Caco-2 (cell line): ENCODE data around the gene CCDC110. TPM values are rescaled to one million over a fixed set of nuclear protein-coding genes. Genes with fewer than 3 reads are reported as not detected.

Experiments
- BruUV-seq: library from RNA; stranded (reverse); fragments of 400-500 nt; replicated peaks from 2 replicates; lab custom pipeline; 2021; lab: Mats Ljungman, UMichigan
- CTCF ChIA-PET: fragments of 300-600 bp; sonication (Branson Sonifier 250); formaldehyde crosslinking; loops from one replicate; lab custom pipeline; 2022; ENCODE audit warnings: antibody characterized with exemption; lab: Charles Lee
- POLR2A ChIA-PET: fragments of 300-600 bp; sonication (Branson Sonifier 250); formaldehyde crosslinking; loops from one replicate; lab custom pipeline; 2022; ENCODE audit warnings: antibody characterized with exemption; lab: Charles Lee
- DNase-seq, 2 experiments: peaks; one replicate each; pipeline versions ENCODE4 v3.0.0 to v3.0.0-alpha.2; 2020 to 2022
- H3K27me3 ChIP-seq: replicated peaks from 2 replicates; pipeline ENCODE4 v1.6.0; 2011; ENCODE audit warnings: low read length; ENCODE audit not compliant: control insufficient read depth, insufficient read depth
- H3K36me3 ChIP-seq: 2 replicates; pipeline ENCODE4 v1.5.1; 2011; ENCODE audit warnings: low read length; ENCODE audit not compliant: control insufficient read depth, insufficient read depth
- H3K4me1 ChIP-seq: fragments of 250-450 bp; sonication (Bioruptor Pico); 2 replicates; pipeline ENCODE4 v1.5.1; 2020; ENCODE audit warnings: mild to moderate bottlenecking
- H3K4me3 ChIP-seq: 2 replicates; pipeline ENCODE4 v1.5.1; 2011; ENCODE audit warnings: low read depth, mild to moderate bottlenecking, control low read depth, low read length
- H3K9me3 ChIP-seq: fragments of 250-450 bp; sonication (Bioruptor Pico); 2 replicates; pipeline ENCODE4 v1.5.1; 2020; ENCODE audit warnings: mild to moderate bottlenecking, moderate library complexity
- H3K27ac Mint-ChIP-seq: one replicate; pipeline ENCODE4 v1.8.0; 2022; ENCODE audit warnings: mixed read lengths; ENCODE audit not compliant: unreplicated experiment
- H3K27me3 Mint-ChIP-seq: one replicate; pipeline ENCODE4 v1.8.0; 2022; ENCODE audit warnings: mixed read lengths; ENCODE audit not compliant: insufficient read depth, unreplicated experiment
- H3K36me3 Mint-ChIP-seq: one replicate; pipeline ENCODE4 v1.8.0; 2022; ENCODE audit warnings: mild to moderate bottlenecking, mixed read lengths; ENCODE audit not compliant: insufficient read depth, unreplicated experiment
- H3K4me1 Mint-ChIP-seq: one replicate; pipeline ENCODE4 v1.8.0; 2022; ENCODE audit warnings: low read depth, mixed read lengths; ENCODE audit not compliant: unreplicated experiment
- H3K4me3 Mint-ChIP-seq: one replicate; pipeline ENCODE4 v1.8.0; 2022; ENCODE audit warnings: mild to moderate bottlenecking, moderate library complexity, mixed read lengths; ENCODE audit not compliant: unreplicated experiment
- H3K9me3 Mint-ChIP-seq: one replicate; pipeline ENCODE4 v1.8.0; 2022; ENCODE audit warnings: mixed read lengths; ENCODE audit not compliant: unreplicated experiment
- intact Hi-C: fragments of 100-400 bp; cut with micrococcal nuclease; formaldehyde crosslinking; loops from one replicate; pipeline ENCODE4 v1.10.0; 2022; ENCODE audit not compliant: unreplicated experiment
- total RNA-seq: library from RNA; stranded (reverse); gene quantifications from 2 replicates; pipeline ENCODE4 v1.2.3, GENCODE V29; 2022
- TF ChIP-seq, protein P1 (sequence below), 2 experiments: fragments of 200-600 bp in 1 of 2; IDR thresholded peaks; 1 replicate in 1 of 2; 2 replicates in 1 of 2; pipeline versions ENCODE4 v1.5.1 to v1.8.0; 2011 to 2022; ENCODE audit warnings: antibody characterized with exemption in 1 of 2, control low read depth in 1 of 2, inconsistent platforms in 1 of 2, low read depth in 1 of 2, low read length in 1 of 2, mild to moderate bottlenecking in 1 of 2, moderate library complexity in 1 of 2; ENCODE audit not compliant: insufficient read depth in 1 of 2, severe bottlenecking in 1 of 2, unreplicated experiment in 1 of 2

CCDC110 gene
- total RNA-seq, 1 experiment from 2014 or later: not detected

DNA sequence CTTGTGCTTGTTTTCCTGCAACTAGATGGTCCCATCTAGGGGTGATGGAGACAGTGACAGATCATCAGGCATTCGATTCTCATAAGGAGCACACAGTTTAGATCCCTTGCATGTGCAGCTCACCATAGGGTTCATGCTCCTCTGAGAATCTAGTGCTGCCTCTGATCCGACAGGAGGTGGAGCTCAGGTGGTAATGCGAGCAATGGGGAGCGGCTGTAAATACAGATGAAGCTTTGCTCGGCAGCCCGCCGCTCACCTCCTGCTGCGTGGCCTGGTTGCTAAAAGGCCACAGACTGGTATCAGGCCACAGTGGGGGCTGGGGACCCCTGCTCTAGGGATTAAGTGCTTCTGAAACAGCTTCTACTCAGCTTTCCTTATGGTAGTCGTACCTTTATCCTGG lies 28.5 kb upstream of the CCDC110 start:
- H3K4me3 ChIP-seq: no peak overlapping the region
- Mint-ChIP-seq H3K4me1 (peaks cover 6% of the 10 kb centered on the region), H3K9me3 (no peaks in the 10 kb centered on the region), H3K27me3 (no peaks in the 10 kb centered on the region), H3K36me3 (no peaks in the 10 kb centered on the region), H3K4me3 (no peak overlapping the region), H3K27ac (no peak overlapping the region)
- no peaks in the 10 kb centered on the region for H3K27me3 ChIP-seq
- POLR2A ChIA-PET: no interaction called here
- DNase-seq: no peak
- no peaks in the 10 kb centered on the region for H3K9me3 ChIP-seq
- peaks cover 11% of the 10 kb centered on the region for H3K4me1 ChIP-seq
- H3K36me3 ChIP-seq: no peaks in the 10 kb centered on the region
- intact Hi-C loops: no loop called here
- CTCF ChIA-PET: interaction anchor here (0.6 kb wide), 1 partner anchor 54 kb away, joined by 3 read pairs; no protein-coding TSS in a partner anchor
- TF ChIP-seq, protein P1, sequence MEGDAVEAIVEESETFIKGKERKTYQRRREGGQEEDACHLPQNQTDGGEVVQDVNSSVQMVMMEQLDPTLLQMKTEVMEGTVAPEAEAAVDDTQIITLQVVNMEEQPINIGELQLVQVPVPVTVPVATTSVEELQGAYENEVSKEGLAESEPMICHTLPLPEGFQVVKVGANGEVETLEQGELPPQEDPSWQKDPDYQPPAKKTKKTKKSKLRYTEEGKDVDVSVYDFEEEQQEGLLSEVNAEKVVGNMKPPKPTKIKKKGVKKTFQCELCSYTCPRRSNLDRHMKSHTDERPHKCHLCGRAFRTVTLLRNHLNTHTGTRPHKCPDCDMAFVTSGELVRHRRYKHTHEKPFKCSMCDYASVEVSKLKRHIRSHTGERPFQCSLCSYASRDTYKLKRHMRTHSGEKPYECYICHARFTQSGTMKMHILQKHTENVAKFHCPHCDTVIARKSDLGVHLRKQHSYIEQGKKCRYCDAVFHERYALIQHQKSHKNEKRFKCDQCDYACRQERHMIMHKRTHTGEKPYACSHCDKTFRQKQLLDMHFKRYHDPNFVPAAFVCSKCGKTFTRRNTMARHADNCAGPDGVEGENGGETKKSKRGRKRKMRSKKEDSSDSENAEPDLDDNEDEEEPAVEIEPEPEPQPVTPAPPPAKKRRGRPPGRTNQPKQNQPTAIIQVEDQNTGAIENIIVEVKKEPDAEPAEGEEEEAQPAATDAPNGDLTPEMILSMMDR (IDR thresholded peaks at IDR 0.05; ENCODE audit: insufficient read depth in 1 of 2, low read depth in 1 of 2, low read length in 1 of 2, severe bottlenecking in 1 of 2, unreplicated experiment in 1 of 2): no peak
- BruUV-seq: no TSS peak

DNA sequence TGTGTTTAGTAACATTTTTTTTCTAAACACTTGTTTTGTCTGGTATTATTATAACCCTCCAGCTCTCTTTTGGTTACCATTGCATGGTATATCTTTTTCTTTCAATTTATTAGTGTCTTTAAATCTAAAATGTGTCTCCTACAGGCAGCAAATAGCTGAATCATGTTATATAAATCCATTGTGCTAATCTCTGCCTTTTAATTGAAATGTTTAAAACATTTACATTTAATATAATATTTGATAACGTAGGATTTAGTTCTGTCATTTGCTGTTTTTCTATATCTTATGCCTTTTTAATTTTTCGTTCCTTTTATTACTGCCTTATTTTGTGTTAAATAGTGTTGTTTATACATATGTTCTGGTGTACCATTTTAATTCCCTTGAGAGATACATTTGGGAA lies 17.1 kb upstream of the CCDC110 start:
- peaks cover 6% of the 10 kb centered on the region for H3K27me3 Mint-ChIP-seq
- POLR2A ChIA-PET: no interaction called here
- Histone ChIP-seq H3K4me3 (no peak overlapping the region), H3K9me3 (no peaks in the 10 kb centered on the region), H3K27me3 (no peaks in the 10 kb centered on the region), H3K36me3 (no peaks in the 10 kb centered on the region), H3K4me1 (no peaks in the 10 kb centered on the region)
- intact Hi-C loops: no loop called here
- H3K4me1 Mint-ChIP-seq: no peaks in the 10 kb centered on the region
- H3K4me3 Mint-ChIP-seq: no peak overlapping the region
- no peaks in the 10 kb centered on the region for H3K36me3 Mint-ChIP-seq
- no TSS peak for BruUV-seq
- CTCF ChIA-PET: no interaction called here
- H3K27ac Mint-ChIP-seq: no peak overlapping the region
- DNase-seq: no peak
- H3K9me3 Mint-ChIP-seq: peaks cover 29% of the 10 kb centered on the region
- TF ChIP-seq, protein P1 (IDR thresholded peaks at IDR 0.05; ENCODE audit: insufficient read depth in 1 of 2, low read depth in 1 of 2, low read length in 1 of 2, severe bottlenecking in 1 of 2, unreplicated experiment in 1 of 2): no peak

DNA sequence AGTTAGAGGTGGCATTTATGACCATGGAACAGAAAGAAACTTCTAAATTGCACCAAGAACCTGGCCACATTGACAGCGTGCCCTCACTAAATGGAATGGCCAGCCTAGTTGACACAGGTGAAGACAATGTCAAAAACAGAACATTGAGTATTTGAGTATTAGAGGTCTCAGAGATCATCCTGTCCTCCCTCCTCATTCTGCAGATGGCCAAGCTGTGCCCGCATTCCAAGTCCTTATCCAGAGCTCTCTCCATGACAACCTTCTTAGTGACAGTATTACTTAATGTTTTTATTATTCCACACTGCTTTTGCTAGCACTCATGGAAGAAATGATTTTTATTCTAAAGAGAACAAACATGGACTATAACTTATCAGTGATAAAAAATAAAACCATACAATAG lies 9.9 kb upstream of the CCDC110 start:
- DNase-seq: no peak
- Mint-ChIP-seq H3K27ac (no peak overlapping the region), H3K27me3 (peaks cover 20% of the 10 kb centered on the region), H3K9me3 (no peaks in the 10 kb centered on the region), H3K36me3 (no peaks in the 10 kb centered on the region), H3K4me1 (no peaks in the 10 kb centered on the region), H3K4me3 (no peak overlapping the region)
- no peak overlapping the region for H3K4me3 ChIP-seq
- POLR2A ChIA-PET: interaction anchor here (0.6 kb wide), 1 partner anchor 85 kb away, joined by 3 read pairs; the partner anchor contains the start of gene ANKRD37
- TF ChIP-seq, protein P1 (IDR thresholded peaks at IDR 0.05; ENCODE audit: insufficient read depth in 1 of 2, low read depth in 1 of 2, low read length in 1 of 2, severe bottlenecking in 1 of 2, unreplicated experiment in 1 of 2): no peak
- H3K4me1 ChIP-seq: no peaks in the 10 kb centered on the region
- BruUV-seq: no TSS peak
- CTCF ChIA-PET: interaction anchor here (0.6 kb wide), 1 partner anchor 113 kb away, joined by 3 read pairs; no protein-coding TSS in a partner anchor
- no peaks in the 10 kb centered on the region for H3K27me3 ChIP-seq
- H3K9me3 ChIP-seq: no peaks in the 10 kb centered on the region
- intact Hi-C loops: no loop called here
- no peaks in the 10 kb centered on the region for H3K36me3 ChIP-seq
